Lower leg skin (tissue), 3 donors: Measurements from ENCODE around the gene KRTAP10-3.

Experiments used
- POLR2A ChIP-seq, 2 donors: fragments of 450-650 bp; IDR thresholded peaks; one replicate each; pipeline ENCODE4 v1.6.1; 2016 to 2017; ENCODE audit warnings: antibody characterized with exemption in 2 of 2, mild to moderate bottlenecking in 1 of 2, moderate library complexity in 1 of 2
- TF ChIP-seq, protein P1 (sequence below), 3 donors: fragments of 450-650 bp; IDR thresholded peaks; one replicate each; pipeline ENCODE4 v1.5.1; 2016; ENCODE audit warnings: antibody characterized with exemption in 3 of 3, mild to moderate bottlenecking in 3 of 3, moderate library complexity in 2 of 3

DNA sequence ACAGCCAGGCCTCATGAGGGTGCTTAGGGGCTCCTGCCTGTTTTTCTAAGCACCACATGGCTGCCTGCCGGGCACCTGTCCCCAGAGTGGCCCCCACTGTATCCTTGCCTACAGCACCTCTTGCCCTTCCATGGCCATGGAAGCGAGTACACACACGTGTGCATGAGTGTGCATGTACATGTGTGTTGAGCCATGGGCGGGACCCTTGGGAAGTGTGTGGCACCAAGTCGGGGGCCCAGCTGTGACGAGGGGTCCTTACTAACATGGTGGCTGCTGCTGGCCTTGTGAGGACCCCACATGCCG is 44.4 kb downstream of the KRTAP10-3 start:
- TF ChIP-seq, protein P1, sequence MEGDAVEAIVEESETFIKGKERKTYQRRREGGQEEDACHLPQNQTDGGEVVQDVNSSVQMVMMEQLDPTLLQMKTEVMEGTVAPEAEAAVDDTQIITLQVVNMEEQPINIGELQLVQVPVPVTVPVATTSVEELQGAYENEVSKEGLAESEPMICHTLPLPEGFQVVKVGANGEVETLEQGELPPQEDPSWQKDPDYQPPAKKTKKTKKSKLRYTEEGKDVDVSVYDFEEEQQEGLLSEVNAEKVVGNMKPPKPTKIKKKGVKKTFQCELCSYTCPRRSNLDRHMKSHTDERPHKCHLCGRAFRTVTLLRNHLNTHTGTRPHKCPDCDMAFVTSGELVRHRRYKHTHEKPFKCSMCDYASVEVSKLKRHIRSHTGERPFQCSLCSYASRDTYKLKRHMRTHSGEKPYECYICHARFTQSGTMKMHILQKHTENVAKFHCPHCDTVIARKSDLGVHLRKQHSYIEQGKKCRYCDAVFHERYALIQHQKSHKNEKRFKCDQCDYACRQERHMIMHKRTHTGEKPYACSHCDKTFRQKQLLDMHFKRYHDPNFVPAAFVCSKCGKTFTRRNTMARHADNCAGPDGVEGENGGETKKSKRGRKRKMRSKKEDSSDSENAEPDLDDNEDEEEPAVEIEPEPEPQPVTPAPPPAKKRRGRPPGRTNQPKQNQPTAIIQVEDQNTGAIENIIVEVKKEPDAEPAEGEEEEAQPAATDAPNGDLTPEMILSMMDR (IDR thresholded peaks at IDR 0.05): no peak
- no peak for TF ChIP-seq POLR2A (IDR thresholded peaks at IDR 0.05)
